G401 (cell line): ENCODE measurements around the gene TRIM72. TPM values are rescaled to one million over a fixed set of nuclear protein-coding genes. Genes with fewer than 3 reads are reported as not detected.
"Not testable (repeated sequence)": the region's sequence is repeated elsewhere in the genome, so short reads cannot be mapped to it uniquely, and the experiment has no call there.

Experiments
- DNase-seq: peaks from one replicate; pipeline ENCODE4 v3.0.0-alpha.2; 2015; ENCODE audit warnings: low spot score
- in situ Hi-C: cut with HindIII; loops from 2 replicates; pipeline ENCODE4 v1.10.0; 2016; ENCODE audit warnings: low sequenced_read_pairs, mixed read lengths
- total RNA-seq: library from RNA; depleted of rRNA; stranded (reverse); fragments of >200 nt; shearing (Covaris generic); gene quantifications from 2 replicates; pipeline ENCODE4 v1.2.3, GENCODE V29; 2014; rRNA removed

Gene TRIM72
- total RNA-seq = not detected in 2 replicates

DNA sequence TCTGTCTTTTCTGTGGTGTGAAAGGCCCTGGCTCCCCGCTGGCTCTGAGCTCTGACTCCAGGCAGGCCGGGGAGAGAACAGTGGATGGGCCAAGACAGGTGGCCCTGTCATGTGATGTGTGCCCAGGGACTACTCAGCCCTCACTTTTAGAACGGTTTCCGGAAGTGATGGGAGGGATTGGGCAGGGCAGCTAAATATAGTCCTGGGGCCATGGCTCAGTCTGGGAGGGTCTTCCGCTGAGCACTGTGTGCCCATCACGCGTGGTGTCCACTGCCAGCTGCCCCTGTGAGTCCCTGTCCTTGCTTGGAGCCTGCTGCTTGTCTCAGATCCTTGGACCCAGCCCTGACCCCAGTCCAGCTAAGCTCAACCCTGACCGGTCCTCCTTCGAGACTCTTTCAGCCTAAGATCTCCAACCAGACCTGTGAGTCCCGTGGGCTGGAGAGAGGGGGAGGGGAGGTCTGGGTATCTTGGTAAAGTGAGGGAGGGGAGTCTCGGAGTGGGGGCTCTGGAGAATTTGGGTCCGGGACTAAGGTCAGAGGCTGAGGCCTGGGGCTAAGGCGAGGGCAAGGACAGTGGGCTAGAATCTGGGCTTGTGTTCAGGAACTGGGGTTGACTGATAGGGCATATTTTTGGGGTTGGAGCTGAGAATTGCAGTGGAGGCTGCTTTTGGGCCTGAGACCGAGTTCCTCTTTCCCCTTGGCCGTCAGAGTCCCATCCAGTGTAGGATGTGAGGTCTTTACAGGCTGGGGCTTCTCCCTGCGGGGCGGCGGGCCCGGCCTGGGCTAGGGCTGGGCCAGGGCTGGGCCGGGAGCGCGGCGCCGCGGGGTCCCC, at the start of gene TRIM72:
Gene TRIM72 (plus strand): TSS at position 243 of the 831 bp plus-strand sequence. CDS start 620 bp downstream, outside the sequence.
- in situ Hi-C loops = no loop called here
- peak; percentile 56 for DNase-seq

DNA sequence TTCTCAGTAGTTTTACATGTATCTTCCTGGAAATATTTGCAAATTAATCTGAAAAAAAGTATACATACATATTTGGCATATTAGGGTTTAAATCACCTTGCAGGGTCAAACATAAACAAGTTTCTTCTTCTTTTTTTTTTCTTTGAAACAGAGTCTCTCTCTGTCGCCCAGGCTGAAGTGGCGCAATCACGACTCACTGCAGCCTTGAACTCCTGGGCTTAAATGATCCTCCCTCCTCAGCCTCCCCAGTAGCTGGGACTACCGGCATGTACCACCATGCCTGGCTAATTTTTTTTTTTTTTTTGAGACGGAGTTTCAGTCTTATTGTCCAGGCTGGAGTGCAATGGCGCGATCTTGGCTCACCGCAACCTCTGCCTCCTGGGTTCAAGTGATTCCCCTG, 46.6 kb upstream of the TRIM72 start:
- no peak for DNase-seq

GRCh38 chr16:31168848-31169247, 45.1 kb upstream of the TRIM72 start:
- in situ Hi-C loops = no loop called here
- DNase-seq = no peak

More for the DNA sequence above, 46.6 kb upstream of the TRIM72 start:
- in situ Hi-C loops = no loop called here

- in situ Hi-C loops, DNase-seq: not testable (repeated sequence)
Measured at GRCh38 chr16:31170048-31170447, 43.9 kb upstream of the TRIM72 start.

GRCh38 chr16:31177136-31177535, 36.8 kb upstream of the TRIM72 start:
- no peak for DNase-seq
- in situ Hi-C loops = no loop called here

GRCh38 chr16:31179219-31179746, 34.6 kb upstream of the TRIM72 start:
- no peak for DNase-seq
- in situ Hi-C loops = no loop called here

- DNase-seq = peak; percentile 94
Measured at GRCh38 chr16:31179747-31180459, 34.0 kb upstream of the TRIM72 start, which contains the start of gene FUS. Gene FUS (plus strand): TSS chr16:31180139. CDS start chr16:31180215, 76 bp downstream.

GRCh38 chr16:31181102-31181830, 32.7 kb upstream of the TRIM72 start:
- in situ Hi-C loops = no loop called here
- DNase-seq = no peak

More at GRCh38 chr16:31179747-31180459, 34.0 kb upstream of the TRIM72 start, which contains the start of gene FUS:
- in situ Hi-C loops = no loop called here

- in situ Hi-C loops = no loop called here
- DNase-seq = no peak
Measured at GRCh38 chr16:31182391-31182790, 31.5 kb upstream of the TRIM72 start.

DNA sequence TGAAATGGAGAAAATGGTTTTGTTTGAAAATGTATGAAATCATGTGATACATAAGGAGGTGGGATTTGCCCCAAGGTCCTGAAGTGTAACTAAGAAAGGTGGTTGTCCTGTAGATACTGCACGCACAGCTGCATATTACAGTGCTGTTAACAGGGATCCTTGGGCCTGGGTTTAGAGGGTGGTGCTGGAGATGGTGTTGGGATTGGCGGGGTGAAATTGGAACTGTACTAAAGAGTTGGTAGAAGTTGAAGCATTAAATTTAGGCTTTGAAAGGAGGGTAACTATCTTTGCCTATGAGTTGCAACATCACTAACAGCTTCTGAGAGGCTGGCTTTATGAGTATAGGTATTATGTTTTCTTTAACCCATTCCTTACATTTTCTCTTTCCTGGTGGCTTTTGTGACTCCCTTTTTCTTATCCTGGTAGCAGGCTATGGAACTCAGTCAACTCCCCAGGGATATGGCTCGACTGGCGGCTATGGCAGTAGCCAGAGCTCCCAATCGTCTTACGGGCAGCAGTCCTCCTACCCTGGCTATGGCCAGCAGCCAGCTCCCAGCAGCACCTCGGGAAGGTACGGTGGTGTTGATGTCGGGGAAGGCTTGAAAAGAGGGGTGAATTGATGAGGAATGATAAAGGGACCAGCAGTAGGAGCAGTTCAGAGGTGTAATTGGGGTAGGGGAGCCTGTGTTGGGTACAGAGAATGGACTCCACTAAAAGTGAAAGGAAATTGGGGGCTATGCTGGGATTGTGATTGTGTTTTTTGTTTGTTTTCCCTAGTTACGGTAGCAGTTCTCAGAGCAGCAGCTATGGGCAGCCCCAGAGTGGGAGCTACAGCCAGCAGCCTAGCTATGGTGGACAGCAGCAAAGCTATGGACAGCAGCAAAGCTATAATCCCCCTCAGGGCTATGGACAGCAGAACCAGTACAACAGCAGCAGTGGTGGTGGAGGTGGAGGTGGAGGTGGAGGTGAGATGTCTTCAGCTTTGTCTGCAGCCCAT, 30.2 kb upstream of the TRIM72 start:
- DNase-seq = no peak
- in situ Hi-C loops = no loop called here

- DNase-seq = no peak
- in situ Hi-C loops = no loop called here
Measured at GRCh38 chr16:31184888-31185287, 29.0 kb upstream of the TRIM72 start.

DNA sequence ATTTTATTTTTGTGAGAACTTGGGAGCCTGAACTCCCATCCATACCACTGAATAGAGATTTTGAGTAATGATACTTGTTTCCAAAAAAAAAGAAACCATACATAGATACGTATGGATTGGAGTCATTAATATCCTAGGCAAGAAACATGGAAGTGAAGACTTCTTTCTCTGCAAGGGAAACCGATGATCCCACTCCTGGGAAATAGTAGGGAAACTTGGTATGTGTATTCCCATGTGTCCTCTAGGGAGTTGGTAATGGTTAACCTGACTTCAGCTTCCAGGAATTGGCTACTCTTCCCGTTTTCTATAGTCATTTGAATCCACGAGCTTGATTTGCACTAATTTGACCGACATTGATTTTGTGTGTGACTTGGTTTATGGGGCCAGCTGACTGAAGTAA, 28.6 kb upstream of the TRIM72 start:
- in situ Hi-C loops = no loop called here
- DNase-seq = no peak

GRCh38 chr16:31186176-31186575, 27.7 kb upstream of the TRIM72 start:
- no peak for DNase-seq
- in situ Hi-C loops = no loop called here

DNA sequence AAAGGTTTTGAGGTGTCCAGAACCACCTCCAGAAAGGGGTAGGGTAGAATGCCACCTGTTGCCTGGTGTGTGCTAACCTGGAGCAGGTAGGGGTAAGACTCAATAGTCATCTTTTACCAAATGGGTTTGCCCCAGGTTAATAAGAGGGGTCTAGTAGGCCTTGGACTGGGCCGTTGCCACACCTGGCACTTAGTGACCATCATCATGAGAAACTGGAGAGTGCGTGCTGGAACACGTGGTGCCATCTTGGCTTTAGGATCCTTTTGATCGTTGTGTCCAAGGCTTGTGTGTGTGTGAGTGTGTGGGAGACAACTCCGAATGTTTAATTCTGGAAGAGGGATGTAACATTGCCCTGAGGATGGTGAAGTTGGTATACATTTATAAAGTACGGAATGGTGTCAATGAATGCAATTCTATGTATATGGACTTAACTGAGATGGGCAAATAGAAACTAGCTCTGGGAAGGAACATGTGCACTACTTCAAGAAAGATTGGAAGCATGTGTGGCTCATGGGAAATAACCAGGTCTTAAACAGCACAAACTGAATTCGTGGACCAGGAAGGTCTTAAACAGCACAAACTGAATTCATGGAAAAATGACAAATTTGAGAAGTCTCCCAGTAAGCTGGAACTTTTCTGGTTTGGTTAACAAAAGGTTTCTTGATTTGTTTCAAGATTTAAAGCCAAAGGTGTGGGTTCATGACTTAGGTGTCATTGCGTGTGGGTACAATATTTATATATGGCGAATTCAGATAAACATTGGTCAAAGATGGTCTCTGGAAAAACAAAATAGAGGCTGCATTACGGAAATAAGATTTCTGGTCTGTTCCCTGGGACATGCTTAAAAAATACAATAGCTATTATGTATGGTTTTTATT, 26.8 kb upstream of the TRIM72 start:
- no peak for DNase-seq
- in situ Hi-C loops = no loop called here

GRCh38 chr16:31187808-31188189, 26.1 kb upstream of the TRIM72 start:
- no peak for DNase-seq
- in situ Hi-C loops = no loop called here

DNA sequence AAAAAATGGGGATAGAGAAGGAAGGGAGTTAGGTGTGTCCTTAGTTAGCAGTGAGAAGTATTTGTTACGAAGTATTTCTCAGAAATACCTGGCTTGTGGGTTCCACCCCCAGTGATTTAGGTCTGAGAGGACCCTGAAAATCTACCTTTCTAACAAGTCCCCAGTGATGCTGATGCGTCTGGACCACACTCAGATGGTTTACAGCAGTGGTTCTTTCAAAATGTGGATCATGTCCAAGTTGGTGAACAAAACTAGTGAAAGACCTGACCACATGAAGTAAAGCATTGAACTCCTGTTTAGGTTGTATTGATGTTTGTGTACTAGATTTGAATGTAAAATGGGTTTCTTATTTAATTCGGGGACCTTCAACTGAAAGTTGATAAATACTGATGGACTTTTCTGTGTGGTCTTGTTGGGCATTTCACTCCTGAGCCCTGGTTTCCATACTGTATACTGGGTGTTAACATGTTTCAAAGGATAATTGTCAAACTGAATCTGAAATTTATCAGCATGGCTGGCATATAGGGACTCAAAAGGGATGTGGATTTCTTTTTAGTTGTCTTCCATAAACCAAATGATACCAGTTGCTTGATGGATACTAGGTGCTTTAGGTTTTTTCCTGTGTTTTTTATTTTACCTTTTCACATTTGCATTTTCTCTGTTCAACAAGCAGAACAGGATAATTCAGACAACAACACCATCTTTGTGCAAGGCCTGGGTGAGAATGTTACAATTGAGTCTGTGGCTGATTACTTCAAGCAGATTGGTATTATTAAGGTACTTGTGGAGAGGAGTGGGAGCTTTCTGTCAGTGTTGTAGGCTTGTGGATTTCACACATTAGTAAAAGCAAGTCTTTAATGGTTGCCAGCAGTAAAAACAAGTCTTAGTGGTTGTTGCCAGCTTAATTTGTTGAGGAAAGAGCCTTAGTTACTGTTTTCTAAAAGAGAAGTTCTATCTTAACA, 25.2 kb upstream of the TRIM72 start:
- no peak for DNase-seq
- in situ Hi-C loops = no loop called here
